SK-N-MC (cell line): ENCODE measurements around the gene TECR.
A peak's percentile ranks its signal among the peaks of the same experiment; 100 is the strongest.

Experiments
- EZH2 ChIP-seq: fragments of 200-600 bp; sonication (generic); IDR thresholded peaks from one replicate; pipeline ENCODE4 v1.6.1; 2017; ENCODE audit warnings: antibody characterized with exemption
- POLR2AphosphoS5 ChIP-seq: IDR thresholded peaks from 2 replicates; pipeline ENCODE4 v1.6.1; 2012; ENCODE audit warnings: mild to moderate bottlenecking, low read depth, low read length, borderline replicate concordance

DNA sequence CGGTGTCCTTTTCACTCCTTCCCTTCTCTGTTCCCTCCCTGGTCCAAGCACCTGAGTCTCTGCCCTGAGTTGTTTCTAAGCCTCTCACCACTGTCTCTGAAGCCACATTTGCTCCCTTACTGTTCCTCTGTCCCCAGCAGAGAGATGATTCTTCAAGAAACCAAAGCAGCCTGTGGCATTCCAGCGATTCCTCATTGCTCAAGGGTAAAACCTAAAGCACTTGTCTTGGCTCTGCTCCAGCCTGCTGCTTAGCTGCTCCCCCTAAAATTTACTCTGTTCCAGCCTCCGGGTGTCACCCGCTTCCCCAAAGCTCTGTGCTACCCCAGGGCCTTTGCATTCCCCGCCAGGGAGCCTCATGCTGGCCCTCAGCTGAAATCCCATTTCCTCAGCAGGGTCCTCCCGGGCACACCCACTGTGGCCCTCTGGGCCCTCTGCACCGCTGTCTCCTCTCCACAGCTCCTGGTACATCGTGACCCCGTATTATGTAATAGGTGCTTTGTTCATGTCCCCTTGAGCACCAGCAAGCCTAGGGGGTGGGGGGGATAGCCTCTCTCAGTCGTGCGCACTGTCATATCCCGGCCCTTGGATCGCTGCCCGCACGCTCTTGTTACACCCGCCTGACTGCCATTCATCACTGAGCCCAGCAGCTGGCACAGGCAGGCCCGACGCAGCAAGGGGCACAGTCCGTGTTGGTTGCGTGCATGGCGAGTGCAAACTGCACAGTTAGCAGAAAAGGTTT is 15.8 kb downstream of the TECR start:
- TF ChIP-seq EZH2 (no peak), POLR2AphosphoS5 (0 out of 2 replicates have a peak, but pooled peaks have one; percentile 37)
